WTC11 (cell line): ENCODE measurements around the gene IL5.
"Not testable (repeated sequence)": the region's sequence is repeated elsewhere in the genome, so short reads cannot be mapped to it uniquely, and the experiment has no call there.

Experiments used
- ESRRA ChIP-seq: sonication (generic); formaldehyde crosslinking; IDR thresholded peaks from 2 replicates; pipeline ENCODE4 v1.8.1; 2022; ENCODE audit warnings: mild to moderate bottlenecking, missing genetic modification reagents, borderline replicate concordance
- HMGXB4 ChIP-seq: sonication (generic); formaldehyde crosslinking; IDR thresholded peaks from 2 replicates; pipeline ENCODE4 v1.8.1; 2023; ENCODE audit warnings: mild to moderate bottlenecking, moderate library complexity, missing genetic modification reagents
- PRDM15 ChIP-seq: sonication (generic); formaldehyde crosslinking; IDR thresholded peaks from 2 replicates; pipeline ENCODE4 v1.8.0; 2022; ENCODE audit warnings: missing genetic modification reagents
- TF ChIP-seq, protein P1 (sequence below): sonication (generic); formaldehyde crosslinking; IDR thresholded peaks from 2 replicates; pipeline ENCODE4 v1.8.1; 2022; ENCODE audit warnings: mild to moderate bottlenecking, missing genetic modification reagents, moderate library complexity, borderline replicate concordance
- TF ChIP-seq, protein P2 (sequence below): fragments of 200-600 bp; IDR thresholded peaks from 2 replicates; pipeline ENCODE4 v1.8.0; 2022; ENCODE audit warnings: antibody characterized with exemption

GRCh38 chr5:132513618-132514336 is 29.5 kb downstream of the IL5 start:
- TF ChIP-seq, protein P1, sequence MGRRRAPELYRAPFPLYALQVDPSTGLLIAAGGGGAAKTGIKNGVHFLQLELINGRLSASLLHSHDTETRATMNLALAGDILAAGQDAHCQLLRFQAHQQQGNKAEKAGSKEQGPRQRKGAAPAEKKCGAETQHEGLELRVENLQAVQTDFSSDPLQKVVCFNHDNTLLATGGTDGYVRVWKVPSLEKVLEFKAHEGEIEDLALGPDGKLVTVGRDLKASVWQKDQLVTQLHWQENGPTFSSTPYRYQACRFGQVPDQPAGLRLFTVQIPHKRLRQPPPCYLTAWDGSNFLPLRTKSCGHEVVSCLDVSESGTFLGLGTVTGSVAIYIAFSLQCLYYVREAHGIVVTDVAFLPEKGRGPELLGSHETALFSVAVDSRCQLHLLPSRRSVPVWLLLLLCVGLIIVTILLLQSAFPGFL, result not testable (repeated sequence)
- not testable (repeated sequence) for TF ChIP-seq HMGXB4; PRDM15 (CRISPR knock-in tag); ESRRA
- TF ChIP-seq, protein P2, sequence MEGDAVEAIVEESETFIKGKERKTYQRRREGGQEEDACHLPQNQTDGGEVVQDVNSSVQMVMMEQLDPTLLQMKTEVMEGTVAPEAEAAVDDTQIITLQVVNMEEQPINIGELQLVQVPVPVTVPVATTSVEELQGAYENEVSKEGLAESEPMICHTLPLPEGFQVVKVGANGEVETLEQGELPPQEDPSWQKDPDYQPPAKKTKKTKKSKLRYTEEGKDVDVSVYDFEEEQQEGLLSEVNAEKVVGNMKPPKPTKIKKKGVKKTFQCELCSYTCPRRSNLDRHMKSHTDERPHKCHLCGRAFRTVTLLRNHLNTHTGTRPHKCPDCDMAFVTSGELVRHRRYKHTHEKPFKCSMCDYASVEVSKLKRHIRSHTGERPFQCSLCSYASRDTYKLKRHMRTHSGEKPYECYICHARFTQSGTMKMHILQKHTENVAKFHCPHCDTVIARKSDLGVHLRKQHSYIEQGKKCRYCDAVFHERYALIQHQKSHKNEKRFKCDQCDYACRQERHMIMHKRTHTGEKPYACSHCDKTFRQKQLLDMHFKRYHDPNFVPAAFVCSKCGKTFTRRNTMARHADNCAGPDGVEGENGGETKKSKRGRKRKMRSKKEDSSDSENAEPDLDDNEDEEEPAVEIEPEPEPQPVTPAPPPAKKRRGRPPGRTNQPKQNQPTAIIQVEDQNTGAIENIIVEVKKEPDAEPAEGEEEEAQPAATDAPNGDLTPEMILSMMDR, result not testable (repeated sequence)
